Omental fat pad (tissue), 4 donors: ENCODE data around the gene EIF5A. TPM values are rescaled to one million over a fixed set of nuclear protein-coding genes. Genes with fewer than 3 reads are reported as not detected.

Experiments
- ATAC-seq: fragments of 150-250 bp; one replicate; pipeline ENCODE4 v1.9.1; 2016; ENCODE audit warnings: mild to moderate bottlenecking, moderate library complexity; ENCODE audit not compliant: low FRiP score
- DNase-seq: peaks from one replicate; pipeline ENCODE4 v3.0.0-alpha.2; 2019; ENCODE audit warnings: low spot score
- small RNA-seq: library from RNA; depleted of rRNA; stranded (forward); fragments of <200 nt; gene quantifications from one replicate; pipeline ENCODE3, GENCODE V24; 2016
- total RNA-seq, 4 donors: library from RNA; depleted of rRNA; stranded (reverse); fragments of >200 nt; gene quantifications; one replicate each; pipeline ENCODE4 v1.1.0, GENCODE V29; 2016
- TF ChIP-seq, protein P1 (sequence below), 3 donors: fragments of 450-650 bp; IDR thresholded peaks; one replicate each; pipeline ENCODE4 v1.5.1; 2016 to 2017; ENCODE audit warnings: antibody characterized with exemption in 3 of 3, mild to moderate bottlenecking in 3 of 3, moderate library complexity in 2 of 3

EIF5A gene
- total RNA-seq, 4 donors from 2014 or later, result 127 to 408 (median 282) TPM

GRCh38 chr17:7357381-7357780 lies 50.0 kb downstream of the EIF5A start:
- TF ChIP-seq, protein P1, sequence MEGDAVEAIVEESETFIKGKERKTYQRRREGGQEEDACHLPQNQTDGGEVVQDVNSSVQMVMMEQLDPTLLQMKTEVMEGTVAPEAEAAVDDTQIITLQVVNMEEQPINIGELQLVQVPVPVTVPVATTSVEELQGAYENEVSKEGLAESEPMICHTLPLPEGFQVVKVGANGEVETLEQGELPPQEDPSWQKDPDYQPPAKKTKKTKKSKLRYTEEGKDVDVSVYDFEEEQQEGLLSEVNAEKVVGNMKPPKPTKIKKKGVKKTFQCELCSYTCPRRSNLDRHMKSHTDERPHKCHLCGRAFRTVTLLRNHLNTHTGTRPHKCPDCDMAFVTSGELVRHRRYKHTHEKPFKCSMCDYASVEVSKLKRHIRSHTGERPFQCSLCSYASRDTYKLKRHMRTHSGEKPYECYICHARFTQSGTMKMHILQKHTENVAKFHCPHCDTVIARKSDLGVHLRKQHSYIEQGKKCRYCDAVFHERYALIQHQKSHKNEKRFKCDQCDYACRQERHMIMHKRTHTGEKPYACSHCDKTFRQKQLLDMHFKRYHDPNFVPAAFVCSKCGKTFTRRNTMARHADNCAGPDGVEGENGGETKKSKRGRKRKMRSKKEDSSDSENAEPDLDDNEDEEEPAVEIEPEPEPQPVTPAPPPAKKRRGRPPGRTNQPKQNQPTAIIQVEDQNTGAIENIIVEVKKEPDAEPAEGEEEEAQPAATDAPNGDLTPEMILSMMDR (IDR thresholded peaks at IDR 0.05), result no peak
- ATAC-seq, result no peak
- no peak for DNase-seq

GRCh38 chr17:7361906-7362305 lies 54.5 kb downstream of the EIF5A start:
- TF ChIP-seq, protein P1 (IDR thresholded peaks at IDR 0.05), result no peak
- ATAC-seq, result no peak
- DNase-seq, result no peak

Small RNAs within 50 kb of the gene (small RNA-seq; reads per million reads assigned to genes)
- gene AC026954.2 (not detected), gene RF00019 (not detected)

Other genes starting within 250 kb of the EIF5A start
- gene CLEC10A, start 227.4 kb upstream of the EIF5A start, total RNA-seq, result 10 to 100 TPM in 3 of 4 donors, 1 to 10 TPM in 1; 7.2 to 21.7 (median 15.7) TPM
- 1 to 10 TPM in 2 of 4 donors, under 1 TPM in 1, not detected in 1; 0.84 to 3.1 (median 1.6) TPM for gene ASGR2, start 192.8 kb upstream of the EIF5A start, total RNA-seq
- gene ASGR1, start 128.3 kb upstream of the EIF5A start, total RNA-seq, result 1 to 10 TPM in 3 of 4 donors, under 1 TPM in 1; 0.56 to 2.5 (median 1.4) TPM
- gene DLG4, start 87.8 kb upstream of the EIF5A start, total RNA-seq, result 10 to 100 TPM in 3 of 4 donors, 1 to 10 TPM in 1; 8.7 to 12.5 (median 11.6) TPM
- gene ACADVL, start 87.7 kb upstream of the EIF5A start, total RNA-seq, result 100 to 1,000 TPM; 677 to 996 (median 722) TPM
- gene DVL2, start 73.1 kb upstream of the EIF5A start, total RNA-seq, result 10 to 100 TPM; 22.7 to 41.6 (median 23.6) TPM
- gene PHF23, start 68.2 kb upstream of the EIF5A start, total RNA-seq, result 10 to 100 TPM; 22.1 to 43.8 (median 28.9) TPM
- gene GABARAP, start 65.2 kb upstream of the EIF5A start, total RNA-seq, result 100 to 1,000 TPM; 316 to 526 (median 376) TPM
- 10 to 100 TPM; 47.9 to 66.2 (median 61.8) TPM for gene CTDNEP1, start 55.9 kb upstream of the EIF5A start, total RNA-seq
- gene ELP5, start 55.4 kb upstream of the EIF5A start, total RNA-seq, result 10 to 100 TPM; 25.9 to 34.5 (median 30.1) TPM
- 1 to 10 TPM; 3.0 to 9.0 (median 7.4) TPM for gene CLDN7, start 45.1 kb upstream of the EIF5A start, total RNA-seq
- 10 to 100 TPM in 3 of 4 donors, 1 to 10 TPM in 1; 8.9 to 29.2 (median 12.1) TPM for gene SLC2A4, start 25.9 kb upstream of the EIF5A start, total RNA-seq
- gene YBX2, start 13.0 kb upstream of the EIF5A start, total RNA-seq, result 1 to 10 TPM in 3 of 4 donors, under 1 TPM in 1; 0.65 to 3.3 (median 1.5) TPM
- gene GPS2, start 7.7 kb downstream of the EIF5A start, total RNA-seq, result 10 to 100 TPM; 49.6 to 91.3 (median 75.9) TPM
- gene NEURL4, start 21.7 kb downstream of the EIF5A start, total RNA-seq, result 10 to 100 TPM; 10.4 to 16.1 (median 11.5) TPM
- 10 to 100 TPM in 1 of 4 donors, 1 to 10 TPM in 3; 3.3 to 13.1 (median 8.1) TPM for gene ACAP1, start 28.9 kb downstream of the EIF5A start, total RNA-seq
- gene KCTD11, start 44.5 kb downstream of the EIF5A start, total RNA-seq, result 1 to 10 TPM; 6.7 to 9.9 (median 8.4) TPM
- not detected for gene TMEM95, start 47.5 kb downstream of the EIF5A start, total RNA-seq
- gene TNK1, start 73.5 kb downstream of the EIF5A start, total RNA-seq, result 10 to 100 TPM in 1 of 4 donors, 1 to 10 TPM in 2, under 1 TPM in 1; 0.95 to 13.5 (median 5.2) TPM
- 10 to 100 TPM; 11.1 to 16.9 (median 16.6) TPM for gene PLSCR3, start 86.9 kb downstream of the EIF5A start, total RNA-seq
- 10 to 100 TPM; 45.8 to 98.2 (median 83.2) TPM for gene TMEM256, start 96.5 kb downstream of the EIF5A start, total RNA-seq
- 1 to 10 TPM; 6.1 to 8.8 (median 8.1) TPM for gene NLGN2, start 100.2 kb downstream of the EIF5A start, total RNA-seq
- not detected for gene SPEM1, start 112.7 kb downstream of the EIF5A start, total RNA-seq
- gene SPEM2, start 118.0 kb downstream of the EIF5A start, total RNA-seq, result not detected
- gene SPEM3, start 121.2 kb downstream of the EIF5A start, total RNA-seq, result not detected
- 1 to 10 TPM; 4.7 to 8.4 (median 5.1) TPM for gene TMEM102, start 127.8 kb downstream of the EIF5A start, total RNA-seq
- gene FGF11, start 131.9 kb downstream of the EIF5A start, total RNA-seq, result 1 to 10 TPM in 3 of 4 donors, under 1 TPM in 1; 0.72 to 1.9 (median 1.7) TPM
- 10 to 100 TPM in 1 of 4 donors, 1 to 10 TPM in 3; 3.0 to 10.9 (median 7.4) TPM for gene CHRNB1, start 137.4 kb downstream of the EIF5A start, total RNA-seq
- 10 to 100 TPM; 27.5 to 57.9 (median 38.5) TPM for gene ZBTB4, start 172.0 kb downstream of the EIF5A start, total RNA-seq
- gene SLC35G6, start 173.8 kb downstream of the EIF5A start, total RNA-seq, result not detected
- gene POLR2A, start 176.7 kb downstream of the EIF5A start, total RNA-seq, result 10 to 100 TPM; 57.1 to 99.2 (median 77.1) TPM
- 10 to 100 TPM; 29.2 to 64.5 (median 41.5) TPM for gene TNFSF12, start 241.4 kb downstream of the EIF5A start, total RNA-seq